Panc1 (cell line): Measurements from ENCODE around the gene ADAT3. TPM values are rescaled to one million over a fixed set of nuclear protein-coding genes. Genes with fewer than 3 reads are reported as not detected.

Experiments
- ATAC-seq: fragments of 200-7000 bp; cut with Tn5 transposase; 2 replicates; pipeline ENCODE4 v1.9.1; 2020; ENCODE audit warnings: mild to moderate bottlenecking, moderate library complexity
- BruUV-seq: library from RNA; stranded (reverse); fragments of 400-500 nt; replicated peaks from 2 replicates; lab custom pipeline; 2021; lab: Mats Ljungman, UMichigan
- CTCF ChIA-PET: fragments of 300-600 bp; sonication (Branson Sonifier 250); formaldehyde crosslinking; loops from one replicate; lab custom pipeline; 2022; ENCODE audit warnings: antibody characterized with exemption; lab: Charles Lee
- POLR2A ChIA-PET: fragments of 300-600 bp; sonication (Branson Sonifier 250); formaldehyde crosslinking; loops from one replicate; lab custom pipeline; 2022; ENCODE audit warnings: antibody characterized with exemption; lab: Charles Lee
- DNase-seq: peaks from one replicate; pipeline ENCODE4 v3.0.0-alpha.2; 2010; ENCODE audit warnings: low read depth, low spot score
- H3K27ac ChIP-seq: 2 replicates; pipeline ENCODE4 v1.5.1; 2011; ENCODE audit warnings: mild to moderate bottlenecking, low read length, inconsistent platforms
- H3K27me3 ChIP-seq: fragments of 200-500 bp; sonication (Bioruptor generic); 2 replicates; pipeline ENCODE4 v1.6.0; 2014; ENCODE audit warnings: low read length, inconsistent platforms; ENCODE audit not compliant: control insufficient read depth, insufficient read depth
- H3K36me3 ChIP-seq: fragments of 200-500 bp; sonication (Bioruptor generic); 2 replicates; pipeline ENCODE4 v1.5.1; 2014; ENCODE audit warnings: inconsistent platforms, mild to moderate bottlenecking, low read length, moderate library complexity; ENCODE audit not compliant: control insufficient read depth, insufficient read depth
- H3K4me1 ChIP-seq: 2 replicates; pipeline ENCODE4 v1.5.1; 2011; ENCODE audit warnings: inconsistent platforms, mild to moderate bottlenecking, low read length, moderate library complexity; ENCODE audit not compliant: control insufficient read depth, insufficient read depth
- H3K4me3 ChIP-seq, 2 experiments: 2 replicates each; pipeline ENCODE4 v1.5.1; 2011 to 2012; ENCODE audit warnings: low read depth in 2 of 2, low read length in 2 of 2, mild to moderate bottlenecking in 2 of 2, inconsistent platforms in 1 of 2, moderate library complexity in 1 of 2
- H3K9me3 ChIP-seq: fragments of 200-500 bp; sonication (Bioruptor generic); 2 replicates; pipeline ENCODE4 v1.5.1; 2014; ENCODE audit warnings: low read depth, mild to moderate bottlenecking, inconsistent platforms, low read length, moderate library complexity; ENCODE audit not compliant: control insufficient read depth, insufficient read depth
- CTCF ChIP-seq: fragments of 450-650 bp; IDR thresholded peaks from 2 replicates; pipeline ENCODE4 v1.5.1; 2017; ENCODE audit warnings: mild to moderate bottlenecking
- POLR2AphosphoS5 ChIP-seq: IDR thresholded peaks from 2 replicates; pipeline ENCODE4 v1.6.1; 2012; ENCODE audit warnings: mild to moderate bottlenecking, low read depth, low read length, moderate library complexity
- SIN3A ChIP-seq: IDR thresholded peaks from 2 replicates; pipeline ENCODE4 v1.6.1; 2012; ENCODE audit warnings: low read depth, mild to moderate bottlenecking, low read length, moderate library complexity, borderline replicate concordance; ENCODE audit not compliant: insufficient read depth
- TCF7L2 ChIP-seq: IDR thresholded peaks from 2 replicates; pipeline ENCODE4 v1.6.1; 2011; ENCODE audit warnings: mild to moderate bottlenecking, low read depth, low read length, inconsistent platforms
- in situ Hi-C: cut with HindIII; loops from 2 replicates; pipeline ENCODE4 v1.10.0; 2016; ENCODE audit warnings: low sequenced_read_pairs, low pct_unique_long_range_greater_than_20kb
- intact Hi-C: fragments of 100-400 bp; cut with micrococcal nuclease; formaldehyde crosslinking; loops from one replicate; pipeline ENCODE4 v1.10.0; 2022; ENCODE audit not compliant: unreplicated experiment
- total RNA-seq: library from RNA; stranded (reverse); gene quantifications from one replicate; pipeline ENCODE4 v1.2.1, GENCODE V29; 2021; ENCODE audit not compliant: unreplicated experiment
- TF ChIP-seq, protein P1 (sequence below), 2 experiments: IDR thresholded peaks; 2 replicates each; pipeline ENCODE4 v1.6.1; 2011 to 2012; ENCODE audit warnings: low read depth in 2 of 2, control low read depth in 1 of 2, low read length in 1 of 2, mild to moderate bottlenecking in 1 of 2, moderate library complexity in 1 of 2; ENCODE audit not compliant: insufficient read depth in 1 of 2

The ADAT3 gene
- total RNA-seq, 1 experiment from 2014 or later = 8.9 TPM

- BruUV-seq = TSS peak; percentile 78
- ChIA-PET CTCF (no interaction called here), POLR2A (no interaction called here)
- Histone ChIP-seq H3K27me3 (no peaks in the 10 kb centered on the region), H3K27ac (no peak overlapping the region), H3K36me3 (peaks cover 7% of the 10 kb centered on the region; the same call in 1 of the 2 replicates), H3K4me3 (no peak overlapping the region), H3K4me1 (peaks cover 15% of the 10 kb centered on the region), H3K9me3 (no peaks in the 10 kb centered on the region)
- TF ChIP-seq, protein P1, sequence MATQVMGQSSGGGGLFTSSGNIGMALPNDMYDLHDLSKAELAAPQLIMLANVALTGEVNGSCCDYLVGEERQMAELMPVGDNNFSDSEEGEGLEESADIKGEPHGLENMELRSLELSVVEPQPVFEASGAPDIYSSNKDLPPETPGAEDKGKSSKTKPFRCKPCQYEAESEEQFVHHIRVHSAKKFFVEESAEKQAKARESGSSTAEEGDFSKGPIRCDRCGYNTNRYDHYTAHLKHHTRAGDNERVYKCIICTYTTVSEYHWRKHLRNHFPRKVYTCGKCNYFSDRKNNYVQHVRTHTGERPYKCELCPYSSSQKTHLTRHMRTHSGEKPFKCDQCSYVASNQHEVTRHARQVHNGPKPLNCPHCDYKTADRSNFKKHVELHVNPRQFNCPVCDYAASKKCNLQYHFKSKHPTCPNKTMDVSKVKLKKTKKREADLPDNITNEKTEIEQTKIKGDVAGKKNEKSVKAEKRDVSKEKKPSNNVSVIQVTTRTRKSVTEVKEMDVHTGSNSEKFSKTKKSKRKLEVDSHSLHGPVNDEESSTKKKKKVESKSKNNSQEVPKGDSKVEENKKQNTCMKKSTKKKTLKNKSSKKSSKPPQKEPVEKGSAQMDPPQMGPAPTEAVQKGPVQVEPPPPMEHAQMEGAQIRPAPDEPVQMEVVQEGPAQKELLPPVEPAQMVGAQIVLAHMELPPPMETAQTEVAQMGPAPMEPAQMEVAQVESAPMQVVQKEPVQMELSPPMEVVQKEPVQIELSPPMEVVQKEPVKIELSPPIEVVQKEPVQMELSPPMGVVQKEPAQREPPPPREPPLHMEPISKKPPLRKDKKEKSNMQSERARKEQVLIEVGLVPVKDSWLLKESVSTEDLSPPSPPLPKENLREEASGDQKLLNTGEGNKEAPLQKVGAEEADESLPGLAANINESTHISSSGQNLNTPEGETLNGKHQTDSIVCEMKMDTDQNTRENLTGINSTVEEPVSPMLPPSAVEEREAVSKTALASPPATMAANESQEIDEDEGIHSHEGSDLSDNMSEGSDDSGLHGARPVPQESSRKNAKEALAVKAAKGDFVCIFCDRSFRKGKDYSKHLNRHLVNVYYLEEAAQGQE (IDR thresholded peaks at IDR 0.05; ENCODE audit: insufficient read depth in 1 of 2, low read depth in 2 of 2, low read length in 1 of 2) = no peak
- TF ChIP-seq CTCF = no peak
- no peak for TF ChIP-seq POLR2AphosphoS5
- no peak for TF ChIP-seq SIN3A
- TF ChIP-seq TCF7L2 = no peak
- in situ Hi-C loops (no loop called here), intact Hi-C loops (no loop called here)
- ATAC-seq (no peak), DNase-seq (no peak)
Observed at GRCh38 chr19:1943661-1944087, 38.5 kb downstream of the ADAT3 start.

DNA sequence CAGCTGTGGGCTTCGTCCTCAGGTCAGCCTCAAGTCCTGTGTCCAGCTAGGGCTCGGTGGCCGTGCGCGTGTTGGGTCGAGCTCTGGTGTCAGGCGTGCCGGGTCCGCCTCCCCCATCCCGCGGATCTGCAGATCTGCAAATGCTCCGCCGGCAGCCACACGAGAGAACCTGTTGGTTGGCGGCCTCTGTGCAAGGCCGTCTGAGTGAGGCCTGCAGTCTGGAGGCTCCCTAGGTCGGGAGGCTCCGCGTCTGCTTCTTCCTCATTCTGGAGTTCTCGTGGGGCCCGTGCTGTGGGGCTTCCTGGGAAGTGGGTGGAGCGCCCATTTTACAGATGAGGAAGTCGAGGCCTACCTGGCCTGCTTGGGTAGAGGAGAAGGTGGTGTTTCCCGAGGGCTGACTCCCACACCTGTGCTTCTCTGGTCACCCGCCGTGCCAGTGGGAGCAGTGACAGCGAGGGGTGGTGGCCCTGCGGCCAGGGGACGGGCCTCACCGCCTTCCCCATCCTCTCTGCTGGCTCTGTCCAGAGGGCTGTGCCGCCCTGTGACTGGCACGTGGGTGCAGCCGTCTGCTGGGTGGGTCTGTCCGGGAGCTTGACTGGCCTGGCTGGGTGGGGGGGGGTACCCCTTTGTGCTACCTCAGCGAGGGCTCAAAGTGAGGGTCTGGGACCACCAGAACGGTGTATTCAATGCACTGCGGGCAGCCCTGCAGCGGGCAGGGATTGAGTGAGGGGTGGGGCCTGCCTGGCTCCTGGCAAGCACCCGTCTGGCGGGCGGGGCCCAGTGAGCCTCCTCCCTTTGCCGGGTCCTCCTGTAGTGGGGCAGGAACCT is 39.1 kb downstream of the ADAT3 start:
- no peak for ATAC-seq
- POLR2A ChIA-PET = no interaction called here
- BruUV-seq = no TSS peak
- CTCF ChIA-PET = no interaction called here
- H3K27ac ChIP-seq = no peak overlapping the region
- H3K27me3 ChIP-seq = no peaks in the 10 kb centered on the region
- in situ Hi-C loops = no loop called here
- intact Hi-C loops = no loop called here
- H3K4me3 ChIP-seq = no peak overlapping the region
- H3K9me3 ChIP-seq = no peaks in the 10 kb centered on the region
- TF ChIP-seq CTCF (no peak), SIN3A (no peak), POLR2AphosphoS5 (no peak), TCF7L2 (no peak)
- TF ChIP-seq, protein P1 (IDR thresholded peaks at IDR 0.05; ENCODE audit: insufficient read depth in 1 of 2, low read depth in 2 of 2, low read length in 1 of 2) = no peak
- H3K36me3 ChIP-seq = peaks cover 7% of the 10 kb centered on the region; the same call in 1 of the 2 replicates
- no peak for DNase-seq
- H3K4me1 ChIP-seq = peaks cover 15% of the 10 kb centered on the region
